Small intestine (tissue), 7 donors: ENCODE data around the gene CRYBB3. TPM values are rescaled to one million over a fixed set of nuclear protein-coding genes. Genes with fewer than 3 reads are reported as not detected.

Source experiments
- DNase-seq, 2 donors: peaks; one replicate each; pipeline versions ENCODE4 v3.0.0 to v3.0.0-alpha.2; 2013
- FAIRE-seq: peaks from 2 replicates; lab custom pipeline; 2012; peaks lifted over from hg19 to GRCh38; lab: Jason Lieb, UNC
- H3K27ac ChIP-seq, 3 donors: one replicate each; pipeline ENCODE4 v1.5.1; 2013; ENCODE audit warnings: low read length in 2 of 3, mild to moderate bottlenecking in 2 of 3, control low read depth in 1 of 3, inconsistent platforms in 1 of 3, low read depth in 1 of 3, moderate library complexity in 1 of 3
- H3K27me3 ChIP-seq, 3 donors: one replicate each; pipeline ENCODE4 v1.6.1; 2013; ENCODE audit warnings: low read length in 3 of 3, inconsistent platforms in 1 of 3; ENCODE audit not compliant: control insufficient read depth in 3 of 3, insufficient read depth in 3 of 3
- H3K36me3 ChIP-seq, 3 donors: one replicate each; pipeline ENCODE4 v1.6.1; 2013; ENCODE audit warnings: low read length in 3 of 3, inconsistent platforms in 1 of 3, low read depth in 1 of 3, mild to moderate bottlenecking in 1 of 3, moderate library complexity in 1 of 3; ENCODE audit not compliant: control insufficient read depth in 3 of 3, insufficient read depth in 2 of 3
- H3K4me1 ChIP-seq, 3 donors: one replicate each; pipeline ENCODE4 v1.6.1; 2013; ENCODE audit warnings: low read length in 2 of 3, inconsistent platforms in 1 of 3, low read depth in 1 of 3, mild to moderate bottlenecking in 1 of 3, moderate library complexity in 1 of 3; ENCODE audit not compliant: control insufficient read depth in 3 of 3, insufficient read depth in 2 of 3
- H3K4me3 ChIP-seq, 3 donors: one replicate each; pipeline ENCODE4 v1.5.1; 2013; ENCODE audit warnings: low read length in 3 of 3, control low read depth in 1 of 3, inconsistent platforms in 1 of 3, low read depth in 1 of 3, mild to moderate bottlenecking in 1 of 3, moderate library complexity in 1 of 3
- H3K9me3 ChIP-seq, 2 donors: one replicate each; pipeline ENCODE4 v1.6.1; 2013; ENCODE audit warnings: low read depth in 1 of 2, low read length in 1 of 2; ENCODE audit not compliant: control insufficient read depth in 2 of 2, insufficient read depth in 1 of 2
- WGBS, 3 donors: extraction: QIAGEN DNeasy Blood & Tissue Kit; methylation state at CpG; one replicate each; pipeline ENCODE4 v1.1.7; 2013; 5-methylcytosine and 5-hydroxymethylcytosine counted together
- polyA plus RNA-seq, 4 donors: library from polyadenylated mRNA; stranded (reverse) in 3 of 4; unstranded in 1 of 4; fragments of 200-250 nt in 3 of 4; fragments of 120-200 nt in 1 of 4; gene quantifications; one replicate each; pipeline versions ENCODE4 v1.2.1 to v1.2.3, GENCODE V29; 2013
- donor health status: healthy with polysubstance abuse.
- donor health status: control.
- donor health status: control.
- donor health status: Bipolar disorder and iron deficiency.
- donor health status: healthy.

The CRYBB3 gene
- polyA plus RNA-seq, 4 donors = 0.10 to 6.5 (median 1.8) TPM

GRCh38 chr22:25170426-25170980, 29.2 kb upstream of the CRYBB3 start:
- FAIRE-seq = no peak
- H3K27ac ChIP-seq = no peak overlapping the region
- H3K27me3 ChIP-seq = no peaks in the 10 kb centered on the region

GRCh38 chr22:25172153-25172552, 27.5 kb upstream of the CRYBB3 start:
- no peak for FAIRE-seq
- H3K4me1 ChIP-seq = no peaks in the 10 kb centered on the region
- H3K36me3 ChIP-seq = peaks cover 8 to 55% (median 30%) of the 10 kb centered on the region in 3 donors
- no peaks in the 10 kb centered on the region for H3K27me3 ChIP-seq
- H3K27ac ChIP-seq = no peak overlapping the region
- H3K4me3 ChIP-seq = no peak overlapping the region
- DNase-seq = peak; percentile 21 to 41
- no peaks in the 10 kb centered on the region for H3K9me3 ChIP-seq
- 23 to 52% (median 48%) methylated on average over 5 of the region's 5 CpGs for WGBS, 3 donors

More at GRCh38 chr22:25170426-25170980, 29.2 kb upstream of the CRYBB3 start:
- whole genome bisulfite sequencing, 3 donors = 85 to 93% (median 93%) methylated on average over 16 of the region's 16 CpGs
- Histone ChIP-seq H3K36me3 (peaks cover 8 to 42% (median 15%) of the 10 kb centered on the region in 3 donors), H3K4me1 (no peaks in the 10 kb centered on the region), H3K9me3 (no peaks in the 10 kb centered on the region), H3K4me3 (no peak overlapping the region)
- DNase-seq = no peak

DNA sequence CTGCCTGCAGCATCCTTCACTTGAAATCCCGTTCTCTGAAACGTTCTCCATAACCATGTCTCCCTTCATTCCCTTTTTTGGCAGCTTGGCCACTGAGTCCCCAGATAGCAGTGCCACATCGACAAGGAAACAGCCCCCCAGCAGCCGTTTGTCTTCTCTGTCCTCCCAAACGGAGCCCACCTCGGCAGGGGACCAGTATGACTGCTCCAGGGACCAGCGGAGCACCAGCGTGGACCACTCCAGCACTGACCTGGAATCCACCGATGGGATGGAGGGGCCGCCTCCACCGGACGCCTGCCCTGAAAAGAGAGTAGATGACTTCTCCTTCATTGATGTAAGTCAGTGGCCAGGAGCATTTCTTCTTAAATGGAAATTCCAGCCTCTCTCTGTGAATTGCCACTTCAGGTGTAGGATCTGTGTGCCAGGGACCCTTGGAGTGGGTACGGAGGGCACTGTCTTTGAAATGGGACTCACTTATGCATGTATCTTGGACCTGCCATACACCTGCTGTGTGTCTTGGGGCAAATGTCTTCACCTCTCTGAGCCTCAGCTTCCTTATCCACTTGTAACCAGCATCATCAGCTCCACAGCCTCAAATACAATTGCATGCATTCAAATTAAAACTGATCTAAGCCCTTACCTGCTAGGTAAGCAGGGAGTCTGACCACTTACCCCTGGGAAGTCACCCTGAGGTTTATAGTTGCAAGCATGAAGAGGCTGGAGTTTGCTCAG, 25.3 kb upstream of the CRYBB3 start:
- WGBS, 3 donors = 88 to 93% (median 92%) methylated on average over 13 of the region's 13 CpGs
- no peak overlapping the region for H3K27ac ChIP-seq
- no peaks in the 10 kb centered on the region for H3K4me1 ChIP-seq
- H3K4me3 ChIP-seq = no peak overlapping the region
- H3K27me3 ChIP-seq = no peaks in the 10 kb centered on the region
- FAIRE-seq (no peak), DNase-seq (no peak)
- peaks cover 0 to 2% of the 10 kb centered on the region in 2 donors for H3K9me3 ChIP-seq
- peaks cover 15 to 62% (median 39%) of the 10 kb centered on the region in 3 donors for H3K36me3 ChIP-seq

- DNase-seq = no peak
- H3K36me3 ChIP-seq = peaks cover 16 to 64% (median 42%) of the 10 kb centered on the region in 3 donors
- no peak for FAIRE-seq
- no peaks in the 10 kb centered on the region for H3K4me1 ChIP-seq
- no peak overlapping the region for H3K27ac ChIP-seq
- peaks cover 0 to 4% of the 10 kb centered on the region in 2 donors for H3K9me3 ChIP-seq
- WGBS, 3 donors = 79 to 88% (median 87%) methylated on average over 6 of the region's 6 CpGs
- no peaks in the 10 kb centered on the region for H3K27me3 ChIP-seq
- H3K4me3 ChIP-seq = no peak overlapping the region
Observed at GRCh38 chr22:25174888-25175411, 24.7 kb upstream of the CRYBB3 start.

GRCh38 chr22:25176175-25176574, 23.5 kb upstream of the CRYBB3 start:
- H3K27me3 ChIP-seq = no peaks in the 10 kb centered on the region
- FAIRE-seq (no peak), DNase-seq (no peak)
- no peaks in the 10 kb centered on the region for H3K4me1 ChIP-seq
- WGBS, 3 donors = 90 to 98% (median 92%) methylated on average over 6 of the region's 6 CpGs
- no peak overlapping the region for H3K27ac ChIP-seq
- H3K9me3 ChIP-seq = peaks cover 0 to 5% of the 10 kb centered on the region in 2 donors
- no peak overlapping the region for H3K4me3 ChIP-seq
- H3K36me3 ChIP-seq = peaks cover 16 to 64% (median 48%) of the 10 kb centered on the region in 3 donors

DNA sequence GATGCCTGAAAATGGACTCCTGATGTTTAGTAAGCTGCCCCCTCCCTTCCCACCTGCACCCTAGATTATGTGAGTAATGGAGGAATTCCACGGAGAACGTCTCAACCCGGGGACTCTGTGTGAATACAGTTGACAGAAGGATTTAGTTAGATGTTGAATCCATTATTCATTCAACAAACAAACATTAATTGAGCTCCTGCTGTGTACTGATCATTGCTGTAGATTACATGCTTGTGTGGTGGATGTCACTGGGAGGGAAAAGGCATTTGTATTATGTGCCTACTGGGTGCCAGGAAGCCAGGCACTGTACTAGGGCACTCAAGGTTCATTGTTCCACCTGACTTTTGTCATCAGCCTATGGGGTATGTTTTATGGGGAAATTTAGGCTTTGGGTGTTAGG, 22.9 kb upstream of the CRYBB3 start:
- H3K4me1 ChIP-seq = no peaks in the 10 kb centered on the region
- H3K27ac ChIP-seq = no peak overlapping the region
- FAIRE-seq = no peak
- peaks cover 16 to 70% (median 52%) of the 10 kb centered on the region in 3 donors for H3K36me3 ChIP-seq
- H3K4me3 ChIP-seq = no peak overlapping the region
- no peak for DNase-seq
- peaks cover 0 to 5% of the 10 kb centered on the region in 2 donors for H3K9me3 ChIP-seq
- no peaks in the 10 kb centered on the region for H3K27me3 ChIP-seq
- 88 to 90% (median 89%) methylated on average over 3 of the region's 3 CpGs for WGBS, 3 donors

- no peak for FAIRE-seq
- H3K4me1 ChIP-seq = no peaks in the 10 kb centered on the region
- 90% methylated on average over 13 of the region's 13 CpGs for WGBS, 3 donors
- H3K36me3 ChIP-seq = peaks cover 16 to 67% (median 49%) of the 10 kb centered on the region in 3 donors
- no peak overlapping the region for H3K4me3 ChIP-seq
- H3K27ac ChIP-seq = no peak overlapping the region
- H3K27me3 ChIP-seq = no peaks in the 10 kb centered on the region
- H3K9me3 ChIP-seq = peaks cover 0 to 5% of the 10 kb centered on the region in 2 donors
- no peak for DNase-seq
Observed at GRCh38 chr22:25177226-25177625, 22.4 kb upstream of the CRYBB3 start.

- FAIRE-seq = no peak
- Histone ChIP-seq H3K27ac (no peak overlapping the region), H3K27me3 (no peaks in the 10 kb centered on the region), H3K4me3 (no peak overlapping the region), H3K9me3 (peaks cover 0 to 5% of the 10 kb centered on the region in 2 donors), H3K4me1 (no peaks in the 10 kb centered on the region), H3K36me3 (peaks cover 16 to 65% (median 52%) of the 10 kb centered on the region in 3 donors)
- 89 to 97% (median 94%) methylated on average over 9 of the region's 9 CpGs for WGBS, 3 donors
- no peak for DNase-seq
Observed at GRCh38 chr22:25177895-25178294, 21.8 kb upstream of the CRYBB3 start.
